Spleen (tissue), 7 donors: Measurements from ENCODE around the gene PHEX.

Experiments
- CTCF ChIP-seq, 11 experiments: fragments of 200-600 bp in 7 of 11; fragments of 450-650 bp in 4 of 11; sonication (generic) in 4 of 11; IDR thresholded peaks in 8 of 11; conservative IDR thresholded peaks in 3 of 11; 1 replicate in 7 of 11; 2 replicates in 4 of 11; pipeline versions ENCODE4 v1.4.0 to v1.8.0; 2016 to 2021; ENCODE audit warnings: antibody characterized with exemption in 11 of 11, inconsistent platforms in 4 of 11, mild to moderate bottlenecking in 1 of 11
- POLR2AphosphoS5 ChIP-seq, 3 donors: sonication (generic); formaldehyde crosslinking; IDR thresholded peaks; one replicate each; pipeline ENCODE4 v1.5.1; 2017; ENCODE audit warnings: antibody characterized with exemption in 3 of 3
- donor health status: DM: no; HTN: no; CAD: no; lungs with moderate emphysema.
- donor health status: DM: no; HTN: no; CAD: no.
- donor health status: DM: no; HTN: no; CAD: no.

- TF ChIP-seq POLR2AphosphoS5 (IDR thresholded peaks at IDR 0.05) (no peak), CTCF (IDR thresholded peaks at IDR 0.05 in 8 of 11, conservative IDR thresholded peaks at IDR 0.05 in 3 of 11) (no peak)
These were observed 7.4 kb downstream of the PHEX start for GRCh38 chrX:22039541-22039940.
